NB4 (cell line): Measurements from ENCODE around the gene CDHR5.

Source experiments
- MYC ChIP-seq: IDR thresholded peaks from 2 replicates; pipeline ENCODE4 v1.6.1; 2011; ENCODE audit warnings: low read depth, low read length
- TF ChIP-seq, protein P1 (sequence below): IDR thresholded peaks from one replicate; pipeline ENCODE4 v1.5.1; 2012; ENCODE audit warnings: low read depth, low read length
- TF ChIP-seq, protein P2 (sequence below): IDR thresholded peaks from 2 replicates; pipeline ENCODE4 v1.6.1; 2011; ENCODE audit warnings: low read depth, low read length

DNA sequence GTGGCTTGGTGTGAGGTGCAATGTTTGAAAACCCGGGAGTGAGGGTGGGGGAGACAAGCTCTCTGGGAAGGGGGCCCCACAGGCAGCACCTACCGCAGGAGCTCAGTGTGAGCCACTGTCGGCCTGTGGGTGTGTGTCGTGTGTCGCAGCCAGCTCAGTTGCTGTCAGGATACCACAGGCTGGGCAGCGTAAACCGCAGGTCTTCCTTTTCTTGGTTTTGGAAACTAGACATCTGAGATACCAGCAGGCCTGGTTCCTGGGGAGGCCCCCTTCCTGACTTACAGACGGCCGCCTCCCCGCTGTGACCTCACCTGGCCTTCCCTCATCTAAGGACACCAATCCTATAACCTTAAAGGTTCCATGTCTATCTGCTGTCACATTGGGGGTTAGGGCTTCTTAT, 28.4 kb downstream of the CDHR5 start:
- TF ChIP-seq, protein P1, sequence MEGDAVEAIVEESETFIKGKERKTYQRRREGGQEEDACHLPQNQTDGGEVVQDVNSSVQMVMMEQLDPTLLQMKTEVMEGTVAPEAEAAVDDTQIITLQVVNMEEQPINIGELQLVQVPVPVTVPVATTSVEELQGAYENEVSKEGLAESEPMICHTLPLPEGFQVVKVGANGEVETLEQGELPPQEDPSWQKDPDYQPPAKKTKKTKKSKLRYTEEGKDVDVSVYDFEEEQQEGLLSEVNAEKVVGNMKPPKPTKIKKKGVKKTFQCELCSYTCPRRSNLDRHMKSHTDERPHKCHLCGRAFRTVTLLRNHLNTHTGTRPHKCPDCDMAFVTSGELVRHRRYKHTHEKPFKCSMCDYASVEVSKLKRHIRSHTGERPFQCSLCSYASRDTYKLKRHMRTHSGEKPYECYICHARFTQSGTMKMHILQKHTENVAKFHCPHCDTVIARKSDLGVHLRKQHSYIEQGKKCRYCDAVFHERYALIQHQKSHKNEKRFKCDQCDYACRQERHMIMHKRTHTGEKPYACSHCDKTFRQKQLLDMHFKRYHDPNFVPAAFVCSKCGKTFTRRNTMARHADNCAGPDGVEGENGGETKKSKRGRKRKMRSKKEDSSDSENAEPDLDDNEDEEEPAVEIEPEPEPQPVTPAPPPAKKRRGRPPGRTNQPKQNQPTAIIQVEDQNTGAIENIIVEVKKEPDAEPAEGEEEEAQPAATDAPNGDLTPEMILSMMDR = no peak
- TF ChIP-seq MYC = no peak
- TF ChIP-seq, protein P2, sequence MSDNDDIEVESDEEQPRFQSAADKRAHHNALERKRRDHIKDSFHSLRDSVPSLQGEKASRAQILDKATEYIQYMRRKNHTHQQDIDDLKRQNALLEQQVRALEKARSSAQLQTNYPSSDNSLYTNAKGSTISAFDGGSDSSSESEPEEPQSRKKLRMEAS = no peak
